Measurements from ENCODE around the gene TMEM151B. TPM values are rescaled to one million over a fixed set of nuclear protein-coding genes. Genes with fewer than 3 reads are reported as not detected.

TMEM151B gene
- total RNA-seq, 1 donor from 2014 or later: not detected

GRCh38 chr6:44264154-44265006, 5.9 kb upstream of the TMEM151B start:
- peak overlapping the region; percentile 75 to 87 (median 81) for H3K9ac ChIP-seq (ENCODE audit: low read depth in 1 of 3, low read length in 3 of 3)
- H3K4me3 ChIP-seq (ENCODE audit: low read length in 3 of 3): peak overlapping the region; percentile 73 to 87 (median 85)
- peaks cover 27 to 32% (median 29%) of the 10 kb centered on the region in 3 donors for H3K4me1 ChIP-seq (ENCODE audit: control insufficient read depth in 3 of 3, insufficient read depth in 3 of 3, low read length in 3 of 3)
- H3K9me3 ChIP-seq (ENCODE audit: control insufficient read depth in 3 of 3, low read length in 3 of 3): no peaks in the 10 kb centered on the region
- H3K27ac ChIP-seq (ENCODE audit: low read depth, low read length): peak overlapping the region; percentile 55
- peaks cover 7 to 10% (median 9%) of the 10 kb centered on the region in 3 donors for H3K27me3 ChIP-seq (ENCODE audit: control insufficient read depth in 3 of 3, insufficient read depth in 3 of 3, low read length in 3 of 3)
- H3K36me3 ChIP-seq (ENCODE audit: control insufficient read depth in 3 of 3, insufficient read depth in 3 of 3, low read length in 3 of 3): peaks cover 6% of the 10 kb centered on the region in 3 donors

GRCh38 chr6:44265007-44265721, 5.1 kb upstream of the TMEM151B start, which contains the start of gene NFKBIE:
TSS of gene NFKBIE (minus strand) at chr6:44265551. CDS start at chr6:44265346, 205 bp downstream.
- peaks cover 13 to 16% (median 14%) of the 10 kb centered on the region in 3 donors for H3K27me3 ChIP-seq (ENCODE audit: control insufficient read depth in 3 of 3, insufficient read depth in 3 of 3, low read length in 3 of 3)
- H3K9me3 ChIP-seq (ENCODE audit: control insufficient read depth in 3 of 3, low read length in 3 of 3): no peaks in the 10 kb centered on the region
- H3K36me3 ChIP-seq (ENCODE audit: control insufficient read depth in 3 of 3, insufficient read depth in 3 of 3, low read length in 3 of 3): peaks cover 0 to 3% (median 3%) of the 10 kb centered on the region in 3 donors
- peak within 1 kb of the TSS; percentile 75 to 87 (median 81) for H3K9ac ChIP-seq (ENCODE audit: low read depth in 1 of 3, low read length in 3 of 3)
- peak within 1 kb of the TSS; percentile 55 for H3K27ac ChIP-seq (ENCODE audit: low read depth, low read length)
- peaks cover 27 to 32% (median 29%) of the 10 kb centered on the region in 3 donors for H3K4me1 ChIP-seq (ENCODE audit: control insufficient read depth in 3 of 3, insufficient read depth in 3 of 3, low read length in 3 of 3)
- peak within 1 kb of the TSS; percentile 73 to 87 (median 85) for H3K4me3 ChIP-seq (ENCODE audit: low read length in 3 of 3)

- Histone ChIP-seq H3K9ac (ENCODE audit: low read depth in 1 of 3, low read length in 3 of 3) (no peak overlapping the region), H3K36me3 (ENCODE audit: control insufficient read depth in 3 of 3, insufficient read depth in 3 of 3, low read length in 3 of 3) (no peaks in the 10 kb centered on the region), H3K4me1 (ENCODE audit: control insufficient read depth in 3 of 3, insufficient read depth in 3 of 3, low read length in 3 of 3) (peaks cover 27 to 32% (median 29%) of the 10 kb centered on the region in 3 donors), H3K27ac (ENCODE audit: low read depth, low read length) (no peak overlapping the region), H3K4me3 (ENCODE audit: low read length in 3 of 3) (peak overlapping the region; percentile 37 to 54 (median 52)), H3K27me3 (ENCODE audit: control insufficient read depth in 3 of 3, insufficient read depth in 3 of 3, low read length in 3 of 3) (peaks cover 13 to 16% (median 14%) of the 10 kb centered on the region in 3 donors), H3K9me3 (ENCODE audit: control insufficient read depth in 3 of 3, low read length in 3 of 3) (no peaks in the 10 kb centered on the region)
These were observed 4.5 kb upstream of the TMEM151B start for GRCh38 chr6:44265722-44266233.

GRCh38 chr6:44266347-44266746, 3.9 kb upstream of the TMEM151B start:
- no peaks in the 10 kb centered on the region for H3K9me3 ChIP-seq (ENCODE audit: control insufficient read depth in 3 of 3, low read length in 3 of 3)
- H3K9ac ChIP-seq (ENCODE audit: low read depth in 1 of 3, low read length in 3 of 3): no peak overlapping the region
- peaks cover 16 to 20% (median 17%) of the 10 kb centered on the region in 3 donors for H3K27me3 ChIP-seq (ENCODE audit: control insufficient read depth in 3 of 3, insufficient read depth in 3 of 3, low read length in 3 of 3)
- H3K36me3 ChIP-seq (ENCODE audit: control insufficient read depth in 3 of 3, insufficient read depth in 3 of 3, low read length in 3 of 3): no peaks in the 10 kb centered on the region
- H3K4me3 ChIP-seq (ENCODE audit: low read length in 3 of 3): no peak overlapping the region
- no peak overlapping the region for H3K27ac ChIP-seq (ENCODE audit: low read depth, low read length)
- peaks cover 27 to 32% (median 29%) of the 10 kb centered on the region in 3 donors for H3K4me1 ChIP-seq (ENCODE audit: control insufficient read depth in 3 of 3, insufficient read depth in 3 of 3, low read length in 3 of 3)

- Histone ChIP-seq H3K27ac (ENCODE audit: low read depth, low read length) (no peak overlapping the region), H3K4me1 (ENCODE audit: control insufficient read depth in 3 of 3, insufficient read depth in 3 of 3, low read length in 3 of 3) (peaks cover 27 to 30% (median 29%) of the 10 kb centered on the region in 3 donors), H3K4me3 (ENCODE audit: low read length in 3 of 3) (no peak overlapping the region), H3K27me3 (ENCODE audit: control insufficient read depth in 3 of 3, insufficient read depth in 3 of 3, low read length in 3 of 3) (peaks cover 24 to 29% (median 27%) of the 10 kb centered on the region in 3 donors), H3K9ac (ENCODE audit: low read depth in 1 of 3, low read length in 3 of 3) (no peak overlapping the region), H3K9me3 (ENCODE audit: control insufficient read depth in 3 of 3, low read length in 3 of 3) (no peaks in the 10 kb centered on the region), H3K36me3 (ENCODE audit: control insufficient read depth in 3 of 3, insufficient read depth in 3 of 3, low read length in 3 of 3) (no peaks in the 10 kb centered on the region)
These were observed 3.0 kb upstream of the TMEM151B start for GRCh38 chr6:44267252-44267651.

GRCh38 chr6:44268095-44268628, 2.1 kb upstream of the TMEM151B start:
- Histone ChIP-seq H3K27ac (ENCODE audit: low read depth, low read length) (no peak overlapping the region), H3K9ac (ENCODE audit: low read depth in 1 of 3, low read length in 3 of 3) (no peak overlapping the region), H3K4me1 (ENCODE audit: control insufficient read depth in 3 of 3, insufficient read depth in 3 of 3, low read length in 3 of 3) (peaks cover 20 to 21% (median 20%) of the 10 kb centered on the region in 3 donors), H3K4me3 (ENCODE audit: low read length in 3 of 3) (no peak overlapping the region), H3K27me3 (ENCODE audit: control insufficient read depth in 3 of 3, insufficient read depth in 3 of 3, low read length in 3 of 3) (peaks cover 28 to 38% (median 35%) of the 10 kb centered on the region in 3 donors), H3K36me3 (ENCODE audit: control insufficient read depth in 3 of 3, insufficient read depth in 3 of 3, low read length in 3 of 3) (no peaks in the 10 kb centered on the region), H3K9me3 (ENCODE audit: control insufficient read depth in 3 of 3, low read length in 3 of 3) (no peaks in the 10 kb centered on the region)

- H3K4me3 ChIP-seq (ENCODE audit: low read length in 3 of 3): no peak overlapping the region
- peaks cover 8 to 9% (median 8%) of the 10 kb centered on the region in 3 donors for H3K4me1 ChIP-seq (ENCODE audit: control insufficient read depth in 3 of 3, insufficient read depth in 3 of 3, low read length in 3 of 3)
- no peak overlapping the region for H3K27ac ChIP-seq (ENCODE audit: low read depth, low read length)
- H3K27me3 ChIP-seq (ENCODE audit: control insufficient read depth in 3 of 3, insufficient read depth in 3 of 3, low read length in 3 of 3): peaks cover 33 to 50% (median 47%) of the 10 kb centered on the region in 3 donors
- H3K9ac ChIP-seq (ENCODE audit: low read depth in 1 of 3, low read length in 3 of 3): no peak overlapping the region
- no peaks in the 10 kb centered on the region for H3K9me3 ChIP-seq (ENCODE audit: control insufficient read depth in 3 of 3, low read length in 3 of 3)
- H3K36me3 ChIP-seq (ENCODE audit: control insufficient read depth in 3 of 3, insufficient read depth in 3 of 3, low read length in 3 of 3): no peaks in the 10 kb centered on the region
These were observed 901 bp upstream of the TMEM151B start for GRCh38 chr6:44269178-44269920.

- H3K4me1 ChIP-seq (ENCODE audit: control insufficient read depth in 3 of 3, insufficient read depth in 3 of 3, low read length in 3 of 3): peaks cover 0 to 4% (median 0%) of the 10 kb centered on the region in 3 donors
- H3K9me3 ChIP-seq (ENCODE audit: control insufficient read depth in 3 of 3, low read length in 3 of 3): no peaks in the 10 kb centered on the region
- H3K36me3 ChIP-seq (ENCODE audit: control insufficient read depth in 3 of 3, insufficient read depth in 3 of 3, low read length in 3 of 3): no peaks in the 10 kb centered on the region
- no peak overlapping the region for H3K4me3 ChIP-seq (ENCODE audit: low read length in 3 of 3)
- no peak overlapping the region for H3K9ac ChIP-seq (ENCODE audit: low read depth in 1 of 3, low read length in 3 of 3)
- peaks cover 42 to 61% (median 57%) of the 10 kb centered on the region in 3 donors for H3K27me3 ChIP-seq (ENCODE audit: control insufficient read depth in 3 of 3, insufficient read depth in 3 of 3, low read length in 3 of 3)
- no peak overlapping the region for H3K27ac ChIP-seq (ENCODE audit: low read depth, low read length)
These were observed 516 bp downstream of the TMEM151B start for GRCh38 chr6:44270526-44271405.

All from skeletal muscle tissue (tissue), 4 donors.